Body of pancreas (tissue), 4 donors: ENCODE measurements around the gene SLC25A41. TPM values are rescaled to one million over a fixed set of nuclear protein-coding genes. Genes with fewer than 3 reads are reported as not detected.
A peak's percentile ranks its signal among the peaks of the same experiment; 100 is the strongest.

Source experiments
- ATAC-seq: fragments of 150-250 bp; one replicate; pipeline ENCODE4 v1.9.1; 2016
- DNase-seq, 4 donors: peaks; one replicate each; pipeline ENCODE4 v3.0.0-alpha.2; 2019
- H3K27ac ChIP-seq, 4 donors: fragments of 200-600 bp; sonication (generic); 1 replicate in 3 of 4; 2 replicates in 1 of 4; pipeline versions ENCODE4 v1.5.1 to v1.6.1; 2016 to 2019; ENCODE audit warnings: mild to moderate bottlenecking in 1 of 4, mixed read lengths in 1 of 4, moderate library complexity in 1 of 4
- H3K27me3 ChIP-seq, 2 donors: fragments of 200-600 bp; sonication (generic); one replicate each; pipeline ENCODE4 v1.6.0; 2016; ENCODE audit warnings: mild to moderate bottlenecking in 1 of 2
- H3K36me3 ChIP-seq, 2 donors: fragments of 200-600 bp; sonication (generic); replicated peaks in 1 of 2; 2 replicates each; pipeline ENCODE4 v1.5.1; 2016; ENCODE audit warnings: low read depth in 2 of 2; ENCODE audit not compliant: insufficient read depth in 1 of 2
- H3K4me1 ChIP-seq: fragments of 200-600 bp; sonication (generic); one replicate; pipeline ENCODE4 v1.6.0; 2016
- H3K4me3 ChIP-seq, 2 donors: fragments of 200-600 bp; sonication (generic); 1 replicate in 1 of 2; 2 replicates in 1 of 2; pipeline ENCODE4 v1.5.1; 2016 to 2019
- H3K9me3 ChIP-seq, 3 donors: fragments of 200-600 bp; sonication (generic); 1 replicate in 2 of 3; 2 replicates in 1 of 3; pipeline ENCODE4 v1.5.1; 2016
- POLR2A ChIP-seq, 3 donors: fragments of 450-650 bp; IDR thresholded peaks; one replicate each; pipeline ENCODE4 v1.6.1; 2016; ENCODE audit warnings: antibody characterized with exemption in 3 of 3, mild to moderate bottlenecking in 2 of 3
- WGBS, 2 donors: methylation state at CpG; one replicate each; pipeline ENCODE4 v1.1.5; 2017; 5-methylcytosine and 5-hydroxymethylcytosine counted together
- intact Hi-C: fragments of 100-400 bp; cut with DNase I; formaldehyde crosslinking; loops from one replicate; pipeline ENCODE4 v1.15.1; 2023
- total RNA-seq, 2 donors: library from RNA; depleted of rRNA; stranded (reverse); fragments of >200 nt; gene quantifications; one replicate each; pipeline ENCODE4 v1.1.0, GENCODE V29; 2016
- TF ChIP-seq, protein P1 (sequence below), 7 experiments: fragments of 450-650 bp in 4 of 7; fragments of 200-600 bp in 3 of 7; sonication (generic) in 3 of 7; IDR thresholded peaks; one replicate each; pipeline ENCODE4 v1.5.1; 2016 to 2019; ENCODE audit warnings: antibody characterized with exemption in 7 of 7

SLC25A41 gene
- total RNA-seq, 2 donors from 2014 or later, result not detected

DNA sequence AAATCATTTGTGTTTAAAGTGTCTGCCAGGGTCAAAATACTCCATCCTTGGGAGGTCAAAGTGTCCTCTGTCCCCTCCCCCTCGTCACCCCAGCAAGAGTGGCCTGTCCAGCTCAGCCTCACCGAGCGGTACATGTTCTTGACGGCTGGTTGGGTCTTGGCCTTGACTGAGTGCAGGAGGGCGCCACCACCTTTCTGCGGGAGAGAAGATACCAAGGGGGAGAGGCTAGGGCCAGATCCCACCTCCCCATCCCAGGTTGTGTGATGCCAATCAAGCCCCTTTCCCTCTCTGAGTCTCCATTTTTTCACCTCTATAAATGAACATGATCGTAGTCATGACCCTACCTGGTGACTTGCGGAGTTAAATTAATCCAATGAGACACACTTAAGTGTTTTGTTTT, 36.6 kb upstream of the SLC25A41 start:
- Histone ChIP-seq H3K27ac (no peak overlapping the region), H3K4me1 (peaks cover 19% of the 10 kb centered on the region), H3K9me3 (no peaks in the 10 kb centered on the region), H3K36me3 (peaks cover 0 to 3% of the 10 kb centered on the region in 2 donors), H3K27me3 (no peaks in the 10 kb centered on the region), H3K4me3 (no peak overlapping the region)
- 69 to 75% methylated on average over 6 to 8 of the region's 8 CpGs for WGBS, 2 donors
- intact Hi-C loops, result no loop called here
- ATAC-seq, result no peak
- no peak for TF ChIP-seq POLR2A (IDR thresholded peaks at IDR 0.05)
- TF ChIP-seq, protein P1, sequence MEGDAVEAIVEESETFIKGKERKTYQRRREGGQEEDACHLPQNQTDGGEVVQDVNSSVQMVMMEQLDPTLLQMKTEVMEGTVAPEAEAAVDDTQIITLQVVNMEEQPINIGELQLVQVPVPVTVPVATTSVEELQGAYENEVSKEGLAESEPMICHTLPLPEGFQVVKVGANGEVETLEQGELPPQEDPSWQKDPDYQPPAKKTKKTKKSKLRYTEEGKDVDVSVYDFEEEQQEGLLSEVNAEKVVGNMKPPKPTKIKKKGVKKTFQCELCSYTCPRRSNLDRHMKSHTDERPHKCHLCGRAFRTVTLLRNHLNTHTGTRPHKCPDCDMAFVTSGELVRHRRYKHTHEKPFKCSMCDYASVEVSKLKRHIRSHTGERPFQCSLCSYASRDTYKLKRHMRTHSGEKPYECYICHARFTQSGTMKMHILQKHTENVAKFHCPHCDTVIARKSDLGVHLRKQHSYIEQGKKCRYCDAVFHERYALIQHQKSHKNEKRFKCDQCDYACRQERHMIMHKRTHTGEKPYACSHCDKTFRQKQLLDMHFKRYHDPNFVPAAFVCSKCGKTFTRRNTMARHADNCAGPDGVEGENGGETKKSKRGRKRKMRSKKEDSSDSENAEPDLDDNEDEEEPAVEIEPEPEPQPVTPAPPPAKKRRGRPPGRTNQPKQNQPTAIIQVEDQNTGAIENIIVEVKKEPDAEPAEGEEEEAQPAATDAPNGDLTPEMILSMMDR (IDR thresholded peaks at IDR 0.05), result no peak
- DNase-seq, result no peak

DNA sequence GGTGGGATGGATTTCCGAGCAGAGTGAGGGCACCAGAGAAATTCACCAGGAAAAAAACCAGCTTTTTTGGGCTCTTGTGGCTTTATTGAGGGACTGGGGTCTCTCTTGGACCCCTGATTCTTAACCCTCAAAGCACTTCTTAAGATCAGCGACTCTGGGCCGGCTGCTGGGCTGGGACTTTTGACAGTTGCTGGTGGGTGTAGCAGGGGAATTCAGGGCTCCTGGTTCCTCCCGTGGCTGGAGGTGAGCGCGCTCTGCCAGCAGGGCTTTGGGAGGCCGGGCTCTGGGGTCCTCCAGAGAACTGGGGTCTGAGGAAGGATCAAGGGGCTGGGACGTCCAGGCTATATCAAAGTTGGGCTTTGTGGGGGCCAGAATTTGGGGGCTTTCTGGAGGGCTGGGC, 33.8 kb upstream of the SLC25A41 start:
- Histone ChIP-seq H3K9me3 (no peaks in the 10 kb centered on the region), H3K36me3 (peaks cover 0 to 3% of the 10 kb centered on the region in 2 donors), H3K4me1 (peaks cover 15% of the 10 kb centered on the region), H3K27me3 (no peaks in the 10 kb centered on the region), H3K4me3 (no peak overlapping the region), H3K27ac (no peak overlapping the region)
- TF ChIP-seq, protein P1 (IDR thresholded peaks at IDR 0.05), result no peak
- no peak for TF ChIP-seq POLR2A (IDR thresholded peaks at IDR 0.05)
- no peak for ATAC-seq
- intact Hi-C loops, result no loop called here
- WGBS, 2 donors, result 85 to 90% methylated on average over 2 to 8 of the region's 8 CpGs
- DNase-seq, result no peak

DNA sequence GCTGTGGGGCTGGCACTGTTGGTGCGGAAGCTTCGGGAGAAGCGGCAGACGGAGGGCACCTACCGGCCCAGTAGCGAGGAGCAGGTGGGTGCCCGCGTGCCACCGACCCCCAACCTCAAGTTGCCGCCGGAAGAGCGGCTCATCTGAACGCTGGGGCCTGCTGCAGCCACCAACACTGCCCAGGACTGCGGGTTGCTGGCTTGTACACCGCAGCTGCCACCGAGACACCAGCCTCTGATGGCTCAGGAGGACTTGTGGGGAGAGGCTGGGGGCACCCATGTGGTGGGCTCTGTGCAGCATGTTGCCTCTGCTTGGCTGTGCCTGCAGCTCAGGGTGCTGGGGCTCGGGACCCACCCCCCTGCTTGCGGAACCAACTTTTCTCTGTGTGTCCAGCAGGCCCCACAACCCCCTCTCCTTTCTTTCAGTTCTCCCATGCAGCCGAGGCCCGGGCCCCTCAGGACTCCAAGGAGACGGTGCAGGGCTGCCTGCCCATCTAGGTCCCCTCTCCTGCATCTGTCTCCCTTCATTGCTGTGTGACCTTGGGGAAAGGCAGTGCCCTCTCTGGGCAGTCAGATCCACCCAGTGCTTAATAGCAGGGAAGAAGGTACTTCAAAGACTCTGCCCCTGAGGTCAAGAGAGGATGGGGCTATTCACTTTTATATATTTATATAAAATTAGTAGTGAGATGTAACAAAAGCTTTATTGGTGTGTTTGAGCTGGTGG, 33.1 kb upstream of the SLC25A41 start:
- no peak overlapping the region for H3K4me3 ChIP-seq
- TF ChIP-seq, protein P1 (IDR thresholded peaks at IDR 0.05), result no peak
- TF ChIP-seq POLR2A (IDR thresholded peaks at IDR 0.05), result no peak
- H3K27me3 ChIP-seq, result no peaks in the 10 kb centered on the region
- H3K4me1 ChIP-seq, result peaks cover 13% of the 10 kb centered on the region
- H3K9me3 ChIP-seq, result no peaks in the 10 kb centered on the region
- DNase-seq (no peak), ATAC-seq (no peak)
- intact Hi-C loops, result no loop called here
- H3K27ac ChIP-seq, result no peak overlapping the region
- peaks cover 0 to 3% of the 10 kb centered on the region in 2 donors for H3K36me3 ChIP-seq
- whole genome bisulfite sequencing, 2 donors, result 93% methylated on average over 8 to 21 of the region's 21 CpGs

DNA sequence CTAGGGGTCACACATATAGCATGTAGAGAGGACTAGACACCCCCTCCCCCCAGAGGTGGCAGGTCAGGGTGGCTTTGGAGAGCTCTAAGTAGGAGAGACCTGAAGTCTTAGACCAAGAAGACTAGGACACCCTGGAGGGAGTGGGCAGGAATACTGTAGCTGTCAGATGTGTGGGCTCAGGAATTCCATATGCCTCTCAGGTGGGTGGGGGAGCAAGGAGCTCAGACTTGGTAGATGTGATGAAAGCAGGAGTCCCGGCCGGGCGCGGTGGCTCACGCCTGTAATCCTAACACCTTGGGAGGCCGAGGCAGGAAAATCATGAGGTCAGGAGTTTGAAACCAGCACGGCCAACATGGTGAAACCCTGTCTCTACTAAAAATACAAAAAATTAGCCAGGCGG, 32.1 kb upstream of the SLC25A41 start:
- Histone ChIP-seq H3K9me3 (no peaks in the 10 kb centered on the region), H3K27ac (no peak overlapping the region), H3K27me3 (no peaks in the 10 kb centered on the region), H3K4me1 (peaks cover 13% of the 10 kb centered on the region), H3K4me3 (no peak overlapping the region), H3K36me3 (peaks cover 0 to 3% of the 10 kb centered on the region in 2 donors)
- DNase-seq, result no peak
- intact Hi-C loops, result no loop called here
- ATAC-seq, result no peak
- WGBS, 2 donors, result 91 to 95% methylated on average over 7 to 8 of the region's 8 CpGs
- TF ChIP-seq, protein P1 (IDR thresholded peaks at IDR 0.05), result no peak
- no peak for TF ChIP-seq POLR2A (IDR thresholded peaks at IDR 0.05)

DNA sequence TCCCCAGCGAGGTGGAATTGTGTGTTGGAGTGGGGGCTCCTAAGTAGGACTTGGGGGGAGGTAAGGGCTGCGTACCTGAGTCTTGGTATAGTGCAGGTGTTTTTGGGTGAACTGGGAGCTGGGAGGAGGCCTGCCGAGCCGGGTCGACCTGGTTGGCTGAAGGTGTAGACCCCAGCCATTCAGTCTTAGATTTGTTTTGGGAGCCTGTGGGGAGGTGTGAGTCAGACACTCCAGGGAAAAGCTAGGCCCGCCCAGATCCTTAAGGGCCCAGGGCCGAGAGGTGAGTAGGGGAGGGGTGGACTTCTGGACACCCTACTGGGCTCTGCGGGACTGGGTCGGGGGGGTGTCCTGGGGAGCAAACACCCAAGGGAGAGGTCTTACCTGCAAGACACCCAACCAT, 31.4 kb upstream of the SLC25A41 start:
- intact Hi-C loops, result no loop called here
- peaks cover 13% of the 10 kb centered on the region for H3K4me1 ChIP-seq
- ATAC-seq, result no peak

More for the DNA sequence above, 31.4 kb upstream of the SLC25A41 start:
- 12 to 13% methylated on average over 9 of the region's 9 CpGs for WGBS, 2 donors
- DNase-seq, result no peak
- Histone ChIP-seq H3K36me3 (peaks cover 0 to 3% of the 10 kb centered on the region in 2 donors), H3K4me3 (peak overlapping the region; percentile 68 to 87), H3K27ac (peak overlapping the region; percentile 88 to 99 (median 94)), H3K27me3 (no peaks in the 10 kb centered on the region), H3K9me3 (no peaks in the 10 kb centered on the region)
- TF ChIP-seq, protein P1 (IDR thresholded peaks at IDR 0.05), result no peak
- no peak for TF ChIP-seq POLR2A (IDR thresholded peaks at IDR 0.05)
